ENCODE data around the gene PABPC1L. TPM values are rescaled to one million over a fixed set of nuclear protein-coding genes. Genes with fewer than 3 reads are reported as not detected.

The PABPC1L gene
- total RNA-seq, 1 donor from 2014 or later = 51.8 TPM

DNA sequence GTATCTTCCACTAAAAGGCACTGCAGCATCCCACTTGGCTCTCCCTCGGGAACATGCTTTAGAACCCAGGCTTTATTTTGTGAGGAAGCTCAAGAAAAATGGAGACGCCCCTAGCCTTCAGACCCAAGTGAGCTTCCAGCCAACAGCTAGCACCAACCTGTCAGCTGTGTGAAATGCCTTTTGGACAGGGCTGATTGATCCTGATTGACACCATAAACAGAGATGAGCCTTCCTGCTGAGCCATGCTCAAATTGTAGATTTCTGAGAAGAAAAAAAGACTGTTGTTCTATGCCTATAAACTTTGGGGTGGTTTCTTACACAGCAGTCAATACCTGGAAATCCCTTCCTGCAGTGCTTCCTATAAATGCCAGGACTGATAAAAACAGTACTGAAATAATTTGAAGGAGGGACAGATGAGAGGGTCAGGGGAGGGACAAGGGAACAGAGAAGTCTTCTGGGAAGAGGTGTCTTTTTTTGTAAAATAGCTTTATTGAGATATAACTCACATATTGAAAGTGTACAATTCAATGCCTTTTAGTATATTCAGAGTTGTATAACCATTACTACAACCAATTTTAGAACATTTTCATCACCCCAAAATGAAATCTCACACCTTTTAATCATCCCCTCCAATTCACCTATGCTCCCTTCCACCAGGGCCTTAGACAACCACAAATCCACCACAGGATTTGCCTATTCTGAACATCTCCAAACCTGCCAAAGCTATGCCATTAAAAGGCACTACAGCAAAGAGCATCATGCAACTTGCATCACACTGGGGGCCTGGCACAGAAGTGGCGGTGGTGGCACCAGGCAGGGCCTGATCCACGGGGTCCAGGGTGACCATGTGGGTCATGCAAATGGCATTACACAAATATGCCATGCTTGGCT is 53.7 kb downstream of the PABPC1L start:
- intact Hi-C loops (cut with micrococcal nuclease) = loop anchor here (5.0 to 10.0 kb wide), 2 partner anchors 134 to 1721 kb away; partner anchors contain the start of gene TP53RK

DNA sequence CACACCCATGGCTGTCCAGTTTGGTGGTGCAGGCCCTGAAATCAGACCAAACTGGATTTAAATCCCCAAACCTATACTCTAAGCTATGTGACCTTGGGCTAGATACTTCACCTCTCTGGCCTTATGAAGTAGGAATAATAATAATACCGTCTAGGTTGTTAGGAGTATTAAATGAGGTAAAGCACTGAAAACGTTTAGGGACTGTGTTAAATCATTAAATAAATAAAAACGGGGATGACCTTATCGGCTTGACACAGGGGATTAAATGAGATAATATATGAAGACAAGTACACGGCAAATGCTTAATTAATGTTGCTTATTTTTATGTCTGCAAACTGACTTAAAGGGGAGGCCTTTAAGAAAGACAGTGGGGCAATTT is 55.8 kb downstream of the PABPC1L start:
- intact Hi-C loops (cut with micrococcal nuclease) = loop anchor here (1.0 to 10.0 kb wide), 9 partner anchors 55 to 1719 kb away; partner anchors contain the start of genes ADA, OSER1, PABPC1L and PCIF1

DNA sequence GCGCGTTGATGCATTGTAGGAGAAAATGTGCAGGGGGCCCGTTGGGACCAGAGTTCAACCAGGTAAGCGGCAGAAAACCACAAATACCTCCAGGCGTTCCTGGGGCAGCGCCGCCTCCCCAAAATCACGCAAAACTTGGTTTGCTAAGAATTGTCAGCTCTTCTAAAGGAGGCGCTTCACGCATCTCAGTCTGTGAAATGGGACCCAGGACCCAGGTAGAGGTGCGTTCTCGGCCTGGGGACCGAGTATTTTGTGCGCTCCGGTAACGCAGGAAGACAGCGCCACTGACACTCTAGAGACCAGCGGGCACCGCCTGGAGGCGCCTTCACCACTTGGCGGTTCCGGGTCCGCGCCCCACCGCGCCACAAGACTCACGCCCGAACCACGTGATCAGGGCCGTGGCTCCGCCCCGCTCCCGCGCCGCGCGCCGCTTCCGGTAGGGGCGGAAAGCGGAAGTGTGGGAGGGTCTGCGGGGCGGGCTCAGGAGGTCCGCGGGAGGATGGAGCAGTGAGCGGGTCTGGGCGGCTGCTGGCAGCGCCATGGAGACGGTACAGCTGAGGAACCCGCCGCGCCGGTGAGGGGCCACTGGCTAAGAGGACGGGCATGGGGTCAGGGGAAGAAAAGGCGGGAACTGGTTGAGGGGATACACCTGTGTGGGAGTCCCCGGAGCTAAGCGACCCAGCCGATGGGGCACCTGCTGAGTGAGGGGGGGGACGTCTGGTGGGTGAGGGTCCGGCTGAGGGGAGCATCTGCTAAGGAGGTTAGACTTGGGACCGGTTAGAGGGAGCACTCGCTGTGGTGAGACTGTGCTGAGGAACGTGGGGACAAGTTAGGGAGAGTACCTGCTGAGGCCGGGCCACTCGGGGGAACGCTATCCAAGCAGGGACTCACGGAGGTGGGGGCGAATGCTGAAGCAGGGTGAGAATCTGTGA is 56.4 kb downstream of the PABPC1L start, which contains the start of gene STK4:
Gene STK4 (plus strand): TSS at position 483 of the 932 bp plus-strand sequence. CDS start 57 bp downstream, at position 540.
- intact Hi-C loops (cut with micrococcal nuclease) = loop anchor here (1.0 to 10.0 kb wide), 9 partner anchors 55 to 1719 kb away; partner anchors contain the start of genes ADA, OSER1, PABPC1L and PCIF1

DNA sequence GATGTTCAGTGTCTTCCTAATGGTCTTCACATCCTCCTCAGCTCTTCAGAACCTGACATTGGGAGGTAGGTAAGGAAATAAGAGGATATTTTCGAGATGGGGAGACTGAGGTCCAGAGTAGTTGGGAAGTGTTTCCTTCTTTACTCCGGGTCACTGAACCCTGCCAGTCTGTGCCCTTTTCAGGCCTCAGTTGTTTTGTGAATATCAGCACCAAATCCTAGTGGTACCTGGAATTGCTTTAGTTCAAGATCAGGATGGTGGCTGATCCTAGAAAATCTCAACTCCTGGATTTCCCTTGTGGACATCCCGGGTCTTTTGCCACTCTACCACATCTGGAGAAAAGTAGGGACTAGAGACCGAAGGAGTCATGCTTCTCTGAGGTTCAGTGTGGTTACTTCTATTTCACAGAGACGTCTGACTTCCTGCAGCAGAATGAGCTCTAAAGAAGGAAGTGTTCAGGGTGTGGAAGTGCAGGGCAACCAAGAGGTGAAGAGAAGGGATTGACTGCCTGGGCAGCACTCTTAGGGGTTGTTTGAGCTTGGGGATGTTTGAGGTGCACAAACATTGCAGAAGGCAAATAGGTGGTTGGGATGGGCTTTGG is 57.4 kb downstream of the PABPC1L start:
- intact Hi-C loops (cut with micrococcal nuclease) = loop anchor here (1.0 to 10.0 kb wide), 10 partner anchors 8 to 1717 kb away; partner anchors contain the start of genes ADA, OSER1, PABPC1L and PCIF1

DNA sequence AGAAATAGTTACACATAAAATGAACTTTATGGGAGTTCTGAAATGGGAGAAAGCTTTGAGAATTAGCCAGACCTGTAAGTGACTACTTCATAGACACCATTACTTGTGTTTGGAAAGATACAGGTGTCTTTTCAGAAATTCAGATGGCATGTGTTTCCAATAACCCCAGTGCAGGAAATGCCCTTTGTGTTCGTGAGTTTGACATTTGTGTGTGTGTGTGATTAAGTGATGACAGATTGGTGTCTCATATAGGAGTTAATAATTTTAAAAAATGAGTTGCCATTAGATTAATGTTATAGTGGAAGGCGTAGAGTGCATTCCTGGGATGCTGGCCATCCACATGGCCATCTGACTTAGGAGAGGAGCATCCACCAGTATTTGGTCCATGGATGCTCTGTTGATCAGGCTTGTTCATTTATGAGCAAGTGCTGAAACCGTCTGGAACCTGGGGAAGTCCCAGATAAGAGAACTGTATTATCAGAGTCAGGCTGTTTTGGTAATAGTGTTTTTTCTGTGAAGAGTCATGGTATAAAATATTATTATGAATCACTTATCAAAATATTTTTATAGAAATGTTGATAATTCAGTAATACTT is 59.5 kb downstream of the PABPC1L start:
- intact Hi-C loops (cut with micrococcal nuclease) = loop anchor here (5.0 to 10.0 kb wide), 4 partner anchors 393 to 1715 kb away; partner anchors contain the start of genes OSER1, PCIF1, SYS1 and TP53RK

DNA sequence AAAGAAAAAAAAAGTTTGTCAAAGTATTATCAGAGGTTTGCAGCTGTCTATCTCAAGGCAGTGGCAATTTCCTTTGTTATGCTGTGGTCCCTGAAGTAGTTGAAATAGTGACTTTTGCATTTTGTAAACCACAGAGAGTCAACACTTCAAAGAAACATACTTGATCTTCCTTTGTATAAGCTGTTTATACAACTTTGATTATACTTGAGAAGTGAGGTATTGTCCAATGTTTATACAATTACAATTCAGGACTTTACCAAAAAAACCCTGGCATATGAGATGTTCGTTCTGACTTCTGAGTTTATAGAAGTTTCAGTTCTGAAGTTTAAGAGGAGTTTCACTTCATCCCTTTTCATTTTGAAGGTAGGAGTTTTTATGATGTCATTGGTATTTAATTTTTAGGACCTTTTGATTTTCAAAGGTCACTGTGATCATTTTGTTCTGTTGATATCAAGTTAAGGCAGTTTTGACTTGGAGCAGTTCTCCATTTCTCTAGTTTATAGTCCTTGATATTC is 60.4 kb downstream of the PABPC1L start:
- intact Hi-C loops (cut with micrococcal nuclease) = loop anchor here (2.0 to 5.0 kb wide), 2 partner anchors 21 to 447 kb away; partner anchors contain the start of gene PIGT

DNA sequence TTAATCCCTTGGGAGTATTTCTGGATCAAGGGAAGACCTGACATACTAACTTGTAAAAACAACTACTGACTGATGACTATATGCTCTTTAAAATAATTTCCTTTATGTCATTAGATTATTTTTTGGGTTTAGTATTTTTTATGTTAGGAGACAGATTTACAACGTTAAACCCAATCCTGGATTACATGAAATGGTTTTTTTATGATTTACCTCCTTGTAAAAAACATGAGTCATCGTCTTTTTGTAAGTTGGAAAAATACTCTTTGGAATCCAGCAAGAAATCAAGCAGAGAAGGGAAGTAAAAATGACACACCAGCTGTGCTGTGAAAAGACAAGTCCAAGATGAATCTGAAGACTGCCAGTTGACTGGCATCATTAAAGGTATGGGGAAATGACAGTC is 63.2 kb downstream of the PABPC1L start:
- intact Hi-C loops (cut with micrococcal nuclease) = loop anchor here (5.0 kb wide), 1 partner anchor 444 kb away; the partner anchor contains the start of gene PIGT

DNA sequence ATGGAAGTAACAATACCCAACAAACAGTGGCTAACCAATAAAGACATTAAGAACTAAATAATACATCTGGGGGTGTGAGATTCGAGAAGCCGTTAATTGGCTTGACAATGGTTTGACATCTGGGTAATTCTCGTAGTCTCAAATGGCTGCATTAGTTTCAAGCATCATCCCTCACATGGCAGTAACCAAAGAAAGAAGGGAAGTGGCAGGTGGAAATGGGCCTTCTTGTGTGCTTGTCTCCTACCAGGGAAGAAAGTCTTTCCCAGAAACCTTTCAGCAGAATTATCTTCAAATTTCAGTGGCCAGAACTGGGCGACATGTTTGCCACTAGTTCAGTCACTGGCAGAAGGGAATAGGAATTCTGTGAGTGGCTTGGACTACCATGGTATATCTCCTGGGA is 66.8 kb downstream of the PABPC1L start:
- intact Hi-C loops (cut with micrococcal nuclease) = loop anchor here (5.0 kb wide), 1 partner anchor 334 kb away; no protein-coding TSS in a partner anchor

DNA sequence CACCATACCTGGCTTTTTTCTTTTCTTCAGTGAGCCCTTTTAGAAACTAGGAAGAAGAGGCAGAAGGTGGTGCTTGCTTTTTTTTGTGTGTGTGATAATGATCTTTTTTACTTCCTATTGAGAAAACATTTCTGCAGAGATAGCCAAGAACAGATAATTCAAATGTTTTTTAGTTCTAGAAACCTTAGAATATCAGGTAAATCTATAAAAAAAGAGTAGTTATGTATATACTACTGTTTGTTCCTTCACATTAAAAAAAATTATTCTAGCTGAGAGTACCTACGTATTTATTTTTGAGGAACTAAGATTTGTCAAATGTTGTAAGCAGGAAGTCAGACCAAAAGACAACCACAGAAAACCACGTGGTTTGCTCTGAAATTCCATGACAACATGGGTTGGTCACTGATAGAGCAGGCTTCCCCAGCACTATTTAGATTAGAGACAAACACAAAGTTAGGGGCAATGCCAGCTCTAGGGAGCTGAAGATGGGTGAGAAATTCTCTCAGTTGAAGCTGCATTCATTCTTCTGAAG is 69.3 kb downstream of the PABPC1L start:
- intact Hi-C loops (cut with micrococcal nuclease) = loop anchor here (1.0 to 5.0 kb wide), 4 partner anchors 8 to 337 kb away; partner anchors contain the start of gene TOMM34

DNA sequence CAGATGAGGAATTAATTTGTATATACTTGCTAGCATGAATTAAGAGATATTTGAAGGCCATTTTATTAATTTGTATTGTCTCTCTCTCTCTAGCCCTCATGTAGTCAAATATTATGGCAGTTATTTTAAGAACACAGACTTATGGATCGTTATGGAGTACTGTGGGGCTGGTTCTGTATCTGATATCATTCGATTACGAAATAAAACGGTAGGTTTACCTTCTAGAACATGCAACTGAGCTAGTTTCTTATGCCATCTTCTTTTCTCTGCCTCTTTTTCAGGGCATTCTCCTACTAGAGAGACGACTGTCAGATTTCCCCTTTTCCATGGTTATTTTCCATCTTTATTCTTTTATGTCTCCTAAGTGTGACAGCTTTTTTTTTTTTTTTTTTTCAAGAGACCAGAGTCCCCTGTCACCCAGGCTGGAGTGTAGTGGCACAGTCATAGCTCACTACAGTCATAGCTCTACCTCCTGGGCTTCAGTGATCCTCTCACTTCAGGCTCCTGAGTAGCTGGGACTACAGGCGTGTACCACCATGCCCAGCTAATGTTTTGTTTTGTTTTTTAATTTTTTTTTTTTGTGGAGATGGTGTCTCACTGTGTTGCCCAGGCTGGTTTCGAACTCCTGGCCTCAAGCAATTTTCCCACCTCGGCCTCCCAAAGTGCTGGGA is 72.0 kb downstream of the PABPC1L start:
- intact Hi-C loops (cut with micrococcal nuclease) = no loop called here

DNA sequence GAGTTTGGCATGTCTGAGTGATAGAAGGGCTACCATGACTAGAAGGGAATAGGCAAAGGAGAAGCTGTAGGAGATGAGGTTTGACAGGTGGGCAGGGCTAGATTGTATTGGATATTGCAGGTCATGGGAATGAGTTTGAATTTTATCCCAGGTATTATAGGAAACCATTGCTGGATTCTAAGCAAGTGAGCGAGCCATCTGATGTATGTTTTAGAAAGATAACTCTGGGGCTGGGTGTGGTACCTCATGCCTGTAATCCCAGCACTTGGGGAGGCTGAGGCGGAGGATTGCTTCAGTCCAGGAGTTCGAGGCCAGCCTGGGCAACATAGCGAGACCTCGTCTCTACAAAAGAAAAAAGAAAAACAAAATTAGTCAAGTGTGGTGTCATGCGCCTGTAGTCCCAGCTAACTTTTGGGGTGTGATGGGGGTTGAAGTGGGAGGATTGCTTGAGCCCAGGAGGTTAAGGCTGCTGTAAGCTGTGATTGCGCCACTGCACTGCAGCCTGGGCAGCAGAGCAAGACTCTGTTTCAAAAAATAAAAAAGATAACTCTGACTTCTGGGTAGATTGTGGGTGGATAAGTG is 73.3 kb downstream of the PABPC1L start:
- intact Hi-C loops (cut with micrococcal nuclease) = no loop called here

DNA sequence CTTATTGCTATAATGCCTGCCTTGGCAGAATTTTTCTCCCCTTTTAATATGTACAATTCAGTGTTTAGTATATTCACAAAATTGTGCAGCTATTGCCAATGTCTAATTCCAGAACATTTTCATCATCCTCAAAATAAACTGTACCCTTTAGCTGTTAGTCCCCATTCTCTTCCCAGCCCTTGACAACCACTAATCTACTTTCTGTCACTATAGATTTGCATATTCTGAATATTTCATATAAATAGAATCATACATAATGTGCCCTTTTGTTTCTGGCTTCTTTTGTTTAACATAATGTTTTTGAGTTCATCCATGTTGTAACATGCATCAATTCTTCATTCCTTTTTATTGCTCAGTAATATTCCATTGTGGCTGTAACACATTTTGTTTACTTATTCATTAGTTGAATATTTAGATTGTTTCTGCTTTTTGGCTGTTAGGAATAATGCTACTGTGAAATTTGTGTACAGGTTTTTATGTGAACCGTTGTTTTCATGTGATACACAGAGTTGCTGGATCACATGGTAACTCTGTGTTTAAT is 78.8 kb downstream of the PABPC1L start:
- intact Hi-C loops (cut with micrococcal nuclease) = loop anchor here (1.0 kb wide), 1 partner anchor 9 kb away; no protein-coding TSS in a partner anchor

Other genes with a start within 250 kb of the PABPC1L start
- not detected in 2 replicates for gene CCN5, start 194.7 kb upstream of the PABPC1L start, total RNA-seq
- 0.15 and 0.25 TPM in 2 replicates for gene KCNK15, start 164.2 kb upstream of the PABPC1L start, total RNA-seq
- gene RIMS4, start 99.5 kb upstream of the PABPC1L start, total RNA-seq = not detected in 2 replicates
- 273 and 278 TPM in 2 replicates for gene YWHAB, start 24.4 kb upstream of the PABPC1L start, total RNA-seq
- gene TOMM34, start 50.3 kb downstream of the PABPC1L start, total RNA-seq = 22.2 and 22.3 TPM in 2 replicates
- gene STK4, start 56.5 kb downstream of the PABPC1L start, total RNA-seq = 188 and 193 TPM in 2 replicates
- gene KCNS1, start 191.1 kb downstream of the PABPC1L start, total RNA-seq = 0.12 and 0.32 TPM in 2 replicates
- gene WFDC5, start 205.1 kb downstream of the PABPC1L start, total RNA-seq = not detected in 2 replicates
- not detected in 2 replicates for gene WFDC12, start 214.4 kb downstream of the PABPC1L start, total RNA-seq

All from T-helper 1 cell treated with Interleukin-12 subunit alpha and Interleukin-12 subunit beta and Interleukin-4 antibody, amounts not matched to agents 30 ng/mL and 1 ng/mL, for 36 hours (primary cell).